HG03039 (cell line): Measurements from ENCODE around the gene ZNF718.
A peak's percentile ranks its signal among the peaks of the same experiment; 100 is the strongest.
"Not testable (repeated sequence)": the region's sequence is repeated elsewhere in the genome, so short reads cannot be mapped to it uniquely, and the experiment has no call there.

Source experiments
- ATAC-seq: cut with Tn5 transposase; IDR thresholded peaks from one replicate; pipeline ENCODE4 v1.9.1; 2021; ENCODE audit warnings: mild to moderate bottlenecking, moderate library complexity; ENCODE audit not compliant: unreplicated experiment

Gene ZNF718

GRCh38 chr4:124275-125081 lies at the start of gene ZNF718:
Gene ZNF718, plus strand, starts transcription at chr4:124501. Its CDS starts 170 bp downstream, at chr4:124671.
- peak; percentile 99 for ATAC-seq

- no peak for ATAC-seq
Measured at GRCh38 chr4:85951-86350, 38.4 kb upstream of the ZNF718 start.

- not testable (repeated sequence) for ATAC-seq
Measured at GRCh38 chr4:86559-87324, 37.6 kb upstream of the ZNF718 start.

GRCh38 chr4:98386-98785 lies 25.9 kb upstream of the ZNF718 start:
- no peak for ATAC-seq

DNA sequence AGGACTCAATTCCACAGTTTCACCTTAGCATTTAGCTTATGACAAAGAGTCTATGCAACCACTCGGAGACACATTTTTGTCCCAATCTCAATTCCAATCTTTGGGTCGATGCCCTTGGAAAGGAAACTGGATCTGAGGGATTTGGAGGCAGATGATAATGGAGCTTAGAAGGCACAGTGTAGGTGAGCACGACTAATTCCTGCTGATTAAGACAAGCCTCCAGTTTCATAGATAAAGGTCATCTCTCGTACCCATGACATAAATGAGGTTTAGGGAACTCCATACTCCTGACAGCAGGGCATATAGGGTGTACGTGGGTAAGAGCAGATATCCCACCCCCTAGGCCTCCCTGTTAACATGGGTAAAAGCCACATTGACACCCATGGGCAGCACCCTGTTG lies 24.4 kb upstream of the ZNF718 start:
- no peak for ATAC-seq

DNA sequence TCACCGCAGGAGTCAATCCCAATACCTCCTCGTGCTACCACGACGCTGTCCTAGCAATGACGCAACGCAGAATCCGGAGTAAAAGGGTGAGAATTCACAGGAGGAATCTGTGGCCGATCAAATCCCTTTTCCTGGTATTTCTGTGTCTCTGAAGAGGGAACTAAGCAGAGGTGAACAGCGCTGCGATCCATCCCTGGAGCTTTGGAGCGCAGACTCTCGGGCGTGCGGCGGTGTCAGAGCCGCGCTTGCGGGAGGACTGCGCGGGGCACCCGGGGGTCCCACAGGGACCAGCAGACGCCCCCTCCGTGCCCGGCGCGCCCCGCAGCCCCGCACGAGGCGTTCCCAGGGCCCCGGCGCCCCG lies 17.2 kb upstream of the ZNF718 start:
- no peak for ATAC-seq

GRCh38 chr4:107444-108429 lies 16.6 kb upstream of the ZNF718 start:
- no peak for ATAC-seq

DNA sequence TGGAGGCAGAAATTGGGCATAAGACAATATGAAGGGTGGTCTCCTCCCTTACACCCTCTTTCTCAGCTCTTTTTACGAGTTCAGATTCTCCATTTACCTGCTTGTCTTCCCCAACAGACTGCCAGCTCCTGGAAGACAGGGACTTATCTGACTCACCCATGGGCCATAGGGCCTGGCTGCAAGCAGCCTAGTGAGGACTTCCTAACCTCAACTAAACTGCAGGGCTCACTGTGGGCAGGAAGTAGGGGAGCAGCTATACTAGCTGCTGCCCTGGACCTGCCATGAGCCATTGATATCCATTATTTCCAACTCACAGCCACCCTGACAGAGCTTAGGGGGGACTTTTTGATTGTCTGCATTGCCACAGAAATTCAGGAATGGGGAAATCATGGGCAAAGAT lies 11.5 kb upstream of the ZNF718 start:
- no peak for ATAC-seq

GRCh38 chr4:113732-114131 lies 10.6 kb upstream of the ZNF718 start:
- no peak for ATAC-seq

DNA sequence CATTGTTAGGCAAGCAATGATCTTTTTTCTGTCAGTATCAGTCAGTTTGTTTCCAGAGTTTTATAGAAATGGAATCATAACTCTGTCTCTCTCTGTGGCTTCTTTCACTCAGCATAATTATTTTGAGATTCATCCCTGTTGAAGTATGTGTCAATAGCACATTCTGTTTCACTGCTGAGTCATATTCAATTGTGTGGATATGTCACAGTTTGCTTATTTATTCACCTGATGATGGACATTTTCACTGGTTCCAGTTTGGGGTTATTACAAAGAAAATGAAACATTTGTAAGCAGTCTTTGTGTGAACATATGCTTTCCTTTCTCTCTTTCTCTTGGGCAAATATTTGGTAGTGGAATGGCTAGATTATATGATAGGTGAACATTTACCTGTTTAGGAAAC lies 10.2 kb upstream of the ZNF718 start:
- ATAC-seq, result no peak

- ATAC-seq, result no peak
Measured at GRCh38 chr4:116499-116898, 7.8 kb upstream of the ZNF718 start.

DNA sequence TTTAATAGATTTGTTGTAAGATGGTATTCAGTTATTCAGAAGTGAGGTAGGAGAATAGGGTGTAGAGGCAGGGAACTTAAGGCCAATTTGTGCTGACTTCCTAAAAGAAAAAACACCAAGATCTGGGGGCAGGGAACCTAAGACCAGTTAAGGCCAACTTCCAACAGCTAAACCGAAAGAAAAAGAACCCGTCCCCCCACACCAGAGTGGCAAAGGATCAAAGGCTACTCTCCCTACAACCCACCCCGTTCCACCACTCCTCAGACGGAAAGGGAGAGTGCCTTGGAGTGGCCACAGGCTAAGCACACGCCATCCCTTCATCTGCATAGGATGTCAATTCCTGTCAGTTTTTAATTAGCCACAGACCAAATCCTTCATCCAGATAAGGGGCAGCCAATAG lies 3.7 kb upstream of the ZNF718 start:
- ATAC-seq, result no peak

DNA sequence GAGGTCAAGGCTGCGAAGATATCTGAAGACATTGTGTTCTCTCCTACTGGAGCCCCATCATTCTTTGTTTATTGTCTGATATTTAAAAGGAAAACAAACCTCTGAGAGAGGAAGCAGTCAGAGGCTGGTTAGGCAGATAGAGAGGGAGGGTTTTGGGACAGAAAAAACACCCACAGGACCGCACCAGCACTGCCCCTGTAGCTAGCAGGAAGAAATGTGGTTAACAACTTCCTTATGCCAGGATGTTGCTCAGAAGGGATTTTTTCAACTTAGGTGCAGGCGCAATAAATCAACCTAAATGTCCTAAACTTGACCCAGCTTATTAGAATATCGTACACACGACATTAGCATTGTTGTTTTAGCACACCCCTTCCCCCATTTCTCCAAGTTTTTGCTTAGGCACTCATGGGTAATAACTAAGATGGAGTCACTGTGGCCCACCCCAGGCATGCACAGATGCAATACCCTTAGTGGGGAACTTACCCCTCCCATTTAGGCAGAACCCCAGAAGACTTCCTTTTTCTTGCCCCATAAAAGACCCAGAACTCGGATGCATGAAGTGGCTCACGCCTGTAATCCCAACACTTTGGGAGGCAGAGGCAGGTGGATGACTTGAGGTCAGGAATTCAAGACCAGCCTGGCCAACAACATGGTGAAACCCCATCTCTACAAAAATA lies 2.8 kb upstream of the ZNF718 start:
- no peak for ATAC-seq

- ATAC-seq, result not testable (repeated sequence)
Measured at GRCh38 chr4:123922-124274, 403 bp upstream of the ZNF718 start.

GRCh38 chr4:125091-125771 lies 930 bp downstream of the ZNF718 start:
- ATAC-seq, result peak; percentile 14

GRCh38 chr4:125833-126232 lies 1.5 kb downstream of the ZNF718 start:
- no peak for ATAC-seq

DNA sequence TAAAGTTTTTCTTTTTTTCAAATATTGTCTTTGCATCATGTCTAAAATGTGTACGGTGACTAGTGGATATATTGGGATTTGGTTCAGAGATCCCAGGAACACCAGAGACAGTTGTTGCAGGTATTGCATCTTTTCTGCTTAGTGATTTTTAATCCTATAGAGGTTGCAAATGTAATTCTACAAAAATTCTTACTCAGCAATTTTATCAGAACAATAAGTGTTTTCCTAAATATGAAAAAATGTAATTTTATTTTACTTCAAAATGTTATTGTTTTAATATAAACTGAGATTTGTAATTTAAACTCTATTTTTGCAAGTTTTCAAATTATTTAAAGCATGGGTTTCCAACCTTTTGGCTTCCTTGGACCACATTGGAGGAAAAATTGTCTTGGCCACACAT lies 8.2 kb downstream of the ZNF718 start:
- ATAC-seq, result no peak

DNA sequence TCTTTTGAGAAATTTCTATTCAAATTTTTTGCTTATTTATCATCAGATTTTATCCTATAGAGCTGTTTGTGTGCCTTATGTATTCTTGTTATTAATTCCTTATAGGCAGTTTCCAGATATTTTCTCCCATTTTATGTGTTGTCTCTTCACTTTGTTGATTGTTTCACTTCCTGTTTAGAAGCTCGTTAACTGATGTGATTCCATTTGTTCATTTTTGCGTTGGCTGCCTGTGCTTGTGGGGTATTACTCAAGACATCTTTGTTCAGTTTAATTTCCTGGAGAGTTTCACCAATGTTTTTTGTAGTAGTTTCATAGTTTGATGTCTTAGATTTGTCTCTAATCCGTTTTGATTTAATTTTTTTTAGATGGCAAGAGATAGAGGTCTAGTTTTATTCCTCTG lies 14.6 kb downstream of the ZNF718 start:
- no peak for ATAC-seq

- no peak for ATAC-seq
Measured at GRCh38 chr4:139691-140090, 15.4 kb downstream of the ZNF718 start.

- no peak for ATAC-seq
Measured at GRCh38 chr4:146621-147020, 22.3 kb downstream of the ZNF718 start.
